Activated CD4-positive, alpha-beta T cell treated with anti-CD3 and anti-CD28 coated beads for 36 hours (primary cell): Measurements from ENCODE around the gene SNPH. TPM values are rescaled to one million over a fixed set of nuclear protein-coding genes. Genes with fewer than 3 reads are reported as not detected.

Experiments used
- ATAC-seq: fragments of 200-7000 bp; cut with Tn5 transposase; one replicate; pipeline ENCODE4 v1.10.0; 2021; ENCODE audit warnings: mild to moderate bottlenecking, moderate library complexity
- CTCF ChIA-PET: fragments of 350-600 bp; sonication (Branson Sonifier 250); formaldehyde crosslinking; loops from one replicate; lab custom pipeline; 2021; ENCODE audit warnings: antibody characterized with exemption; lab: Charles Lee
- POLR2A ChIA-PET: fragments of 350-600 bp; sonication (Branson Sonifier 250); formaldehyde crosslinking; loops from one replicate; lab custom pipeline; 2021; ENCODE audit warnings: antibody characterized with exemption, inconsistent platforms; lab: Charles Lee
- DNase-seq: peaks from one replicate; pipeline ENCODE4 v3.0.0-alpha.2; 2020
- H3K27ac Mint-ChIP-seq: one replicate; pipeline ENCODE4 v1.8.0; 2021; ENCODE audit warnings: mixed read lengths
- H3K27me3 Mint-ChIP-seq: one replicate; pipeline ENCODE4 v1.8.0; 2021; ENCODE audit warnings: mixed read lengths
- H3K36me3 Mint-ChIP-seq: one replicate; pipeline ENCODE4 v1.8.0; 2021; ENCODE audit warnings: low read depth, mixed read lengths
- H3K4me1 Mint-ChIP-seq: one replicate; pipeline ENCODE4 v1.8.0; 2021; ENCODE audit warnings: mixed read lengths
- H3K4me3 Mint-ChIP-seq: one replicate; pipeline ENCODE4 v1.8.0; 2021; ENCODE audit warnings: mild to moderate bottlenecking, moderate library complexity, mixed read lengths
- H3K9me3 Mint-ChIP-seq: one replicate; pipeline ENCODE4 v1.8.0; 2021; ENCODE audit warnings: low read depth, mixed read lengths
- intact Hi-C, 2 experiments: fragments of 100-400 bp; cut with DNase I in 1 of 2; cut with micrococcal nuclease in 1 of 2; formaldehyde crosslinking; loops; one replicate each; pipeline versions ENCODE4 v1.14.2 to v1.15.1; 2022 to 2024; cut with DNase I, micrococcal nuclease
- total RNA-seq, 2 experiments: library from RNA; stranded (reverse); gene quantifications; one replicate each; pipeline ENCODE4 v1.2.3, GENCODE V29; 2021

Gene SNPH
- total RNA-seq, 2 experiments from 2014 or later: 2.5 to 2.9 TPM

DNA sequence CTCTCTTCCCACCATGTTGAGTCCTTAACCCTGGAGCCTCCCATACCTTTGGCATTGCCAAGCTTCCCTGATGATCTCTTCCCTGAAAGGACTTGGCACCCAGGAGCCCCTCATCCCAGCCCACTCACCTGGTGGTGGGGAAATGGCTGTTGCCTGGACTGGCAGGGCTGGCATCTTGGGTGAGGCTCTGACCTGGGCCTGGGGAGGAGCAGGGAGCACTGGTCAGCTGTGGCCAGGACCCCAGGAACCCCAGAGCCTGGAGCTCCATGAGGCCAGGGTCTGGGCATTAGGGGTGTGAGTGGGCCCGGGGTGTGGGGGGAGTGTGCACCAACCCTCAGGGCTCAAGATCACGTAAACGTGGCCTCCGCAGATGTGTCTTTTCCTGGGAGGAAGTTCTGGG lies 53.4 kb downstream of the SNPH start:
- DNase-seq (no peak), ATAC-seq (no peak)
- Mint-ChIP-seq H3K4me1 (peaks cover 11% of the 10 kb centered on the region), H3K36me3 (no peaks in the 10 kb centered on the region), H3K4me3 (no peak overlapping the region), H3K9me3 (no peaks in the 10 kb centered on the region), H3K27me3 (no peaks in the 10 kb centered on the region), H3K27ac (no peak overlapping the region)
- intact Hi-C loops: no loop called here
- POLR2A ChIA-PET: no interaction called here
- CTCF ChIA-PET: interaction anchor here (1.2 kb wide), 1 partner anchor 100 kb away, joined by 3 read pairs; no protein-coding TSS in a partner anchor

DNA sequence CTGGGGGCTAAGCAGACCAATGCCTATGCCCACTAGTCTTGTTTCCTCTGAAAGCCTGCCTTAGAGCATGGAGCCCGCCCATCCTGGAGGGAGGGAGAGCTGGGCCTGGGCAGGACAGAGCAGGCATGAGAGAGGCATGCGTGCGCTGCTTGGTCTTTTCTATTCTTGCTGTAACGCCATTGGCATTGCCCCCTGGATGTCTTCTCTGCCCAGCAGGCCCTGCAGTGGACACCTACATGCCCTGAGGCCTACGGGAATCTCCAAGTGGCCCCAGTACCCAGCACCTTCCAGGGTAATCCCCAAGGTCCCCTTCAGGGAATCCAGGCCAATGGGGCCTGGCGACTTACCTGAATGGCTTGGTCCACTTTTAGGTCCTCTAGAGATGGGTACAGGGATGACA lies 53.9 kb downstream of the SNPH start:
- H3K27me3 Mint-ChIP-seq: no peaks in the 10 kb centered on the region
- no peak overlapping the region for H3K4me3 Mint-ChIP-seq
- H3K9me3 Mint-ChIP-seq: no peaks in the 10 kb centered on the region
- ATAC-seq: no peak
- H3K36me3 Mint-ChIP-seq: no peaks in the 10 kb centered on the region
- no peak overlapping the region for H3K27ac Mint-ChIP-seq
- no peak for DNase-seq
- CTCF ChIA-PET: interaction anchor here (0.6 to 1.2 kb wide), 2 partner anchors 99 to 115 kb away, joined by 3 to 6 read pairs; no protein-coding TSS in a partner anchor
- peaks cover 13% of the 10 kb centered on the region for H3K4me1 Mint-ChIP-seq
- POLR2A ChIA-PET: no interaction called here
- intact Hi-C loops: no loop called here

DNA sequence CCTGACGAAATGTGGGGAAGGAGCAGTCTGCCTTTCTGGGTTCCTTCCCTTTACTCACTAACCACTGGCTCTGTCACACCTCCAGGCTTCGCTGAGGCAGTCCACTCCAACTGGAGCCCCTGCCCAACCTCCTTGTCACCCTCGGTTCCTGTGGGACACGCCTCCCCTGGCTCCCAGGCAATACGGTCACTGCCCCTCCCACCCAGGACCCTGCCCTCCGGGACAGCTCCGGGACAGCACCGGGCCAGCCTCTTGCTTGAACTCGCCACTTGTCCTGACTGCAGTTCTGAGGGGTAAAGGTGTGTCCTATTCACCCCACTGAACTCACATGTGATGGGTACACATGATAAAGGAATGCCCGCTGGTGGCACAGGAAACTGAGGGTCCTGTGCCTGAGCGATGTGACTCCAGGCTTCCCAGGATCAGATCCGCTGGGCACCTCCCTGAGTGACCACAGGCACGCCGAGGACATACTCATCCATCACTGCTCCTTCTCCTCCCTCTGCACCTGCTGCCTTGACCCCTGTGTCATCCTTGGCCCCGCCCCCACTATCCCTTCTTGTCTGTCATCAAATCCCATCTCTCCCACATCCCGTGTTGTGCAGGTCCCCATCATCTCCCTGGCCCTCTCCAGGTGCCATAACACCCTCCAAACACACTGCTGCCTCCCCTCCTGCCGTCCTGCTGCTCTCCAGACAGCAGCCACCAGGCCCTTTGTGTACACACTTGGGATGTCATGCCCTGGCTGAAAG lies 55.0 kb downstream of the SNPH start:
- Mint-ChIP-seq H3K4me3 (no peak overlapping the region), H3K36me3 (no peaks in the 10 kb centered on the region), H3K9me3 (no peaks in the 10 kb centered on the region), H3K27me3 (no peaks in the 10 kb centered on the region), H3K27ac (no peak overlapping the region), H3K4me1 (peaks cover 13% of the 10 kb centered on the region)
- ATAC-seq (no peak), DNase-seq (no peak)
- CTCF ChIA-PET: interaction anchor here (1.8 to 2.0 kb wide), 2 partner anchors 8 to 116 kb away, joined by 8 to 14 read pairs; no protein-coding TSS in a partner anchor
- intact Hi-C loops: no loop called here
- POLR2A ChIA-PET: interaction anchor here (0.6 kb wide), 1 partner anchor 180 kb away, joined by 3 read pairs; no protein-coding TSS in a partner anchor

DNA sequence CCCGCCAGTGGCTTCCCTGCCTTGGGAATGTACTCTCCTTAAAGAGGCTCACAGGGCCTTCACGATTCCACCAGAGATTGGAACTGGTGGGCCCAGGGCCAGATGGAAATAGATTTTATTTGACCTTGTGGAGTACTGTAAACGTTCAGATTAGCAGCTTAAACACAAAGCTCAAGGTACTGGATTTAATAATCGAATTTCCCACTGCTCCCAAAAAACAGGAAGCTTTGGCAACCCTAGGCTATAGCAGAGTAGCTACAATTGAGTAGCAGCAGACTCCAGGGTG lies 55.5 kb downstream of the SNPH start:
- no peak for ATAC-seq
- intact Hi-C loops: no loop called here
- Mint-ChIP-seq H3K9me3 (no peaks in the 10 kb centered on the region), H3K4me1 (peaks cover 13% of the 10 kb centered on the region), H3K27me3 (no peaks in the 10 kb centered on the region), H3K36me3 (no peaks in the 10 kb centered on the region), H3K27ac (no peak overlapping the region), H3K4me3 (no peak overlapping the region)
- POLR2A ChIA-PET: interaction anchor here (0.6 kb wide), 1 partner anchor 179 kb away, joined by 3 read pairs; no protein-coding TSS in a partner anchor
- CTCF ChIA-PET: interaction anchor here (0.6 to 2.0 kb wide), 4 partner anchors 9 to 115 kb away, joined by 3 to 14 read pairs (median 6); no protein-coding TSS in a partner anchor
- no peak for DNase-seq

DNA sequence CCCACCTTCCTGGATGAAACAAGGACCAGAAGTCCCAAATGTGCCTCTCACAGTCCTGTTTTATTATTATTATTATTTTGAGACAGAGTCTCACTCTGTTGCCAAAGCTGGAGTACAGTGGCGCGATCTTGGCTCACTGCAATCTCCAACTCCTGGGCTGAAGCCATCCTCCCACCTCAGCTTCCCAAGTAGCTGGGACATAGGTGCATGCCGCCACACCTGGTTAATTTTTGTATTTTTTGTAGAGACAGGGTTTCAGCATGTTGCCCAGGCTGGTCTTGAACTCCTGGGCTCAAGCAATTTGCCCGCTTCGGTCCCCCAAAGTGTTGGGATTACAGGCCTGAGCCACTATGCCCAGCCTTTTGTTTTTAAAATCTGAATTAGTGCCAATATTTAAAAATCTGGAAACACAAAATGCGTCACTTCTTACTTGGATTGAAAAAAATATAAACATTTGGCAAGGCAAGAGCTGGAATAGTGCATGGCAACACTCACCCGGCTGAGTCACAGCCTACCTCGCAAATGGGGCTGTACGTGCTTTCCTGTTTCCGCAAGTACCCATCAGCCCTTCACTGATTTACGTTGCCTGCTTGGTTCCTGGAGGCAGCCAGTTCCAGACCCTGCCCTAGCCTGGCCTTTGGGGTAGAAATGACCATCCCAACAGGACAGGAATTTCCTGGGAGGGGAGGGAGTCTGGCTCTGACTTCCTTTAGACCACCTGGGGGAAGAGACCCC lies 56.6 kb downstream of the SNPH start:
- no peaks in the 10 kb centered on the region for H3K27me3 Mint-ChIP-seq
- ATAC-seq (no peak), DNase-seq (no peak)
- peaks cover 13% of the 10 kb centered on the region for H3K4me1 Mint-ChIP-seq
- no peaks in the 10 kb centered on the region for H3K36me3 Mint-ChIP-seq
- CTCF ChIA-PET: interaction anchor here (0.5 to 2.0 kb wide), 7 partner anchors 8 to 571 kb away, joined by 3 to 14 read pairs (median 4); no protein-coding TSS in a partner anchor
- intact Hi-C loops: no loop called here
- no peak overlapping the region for H3K4me3 Mint-ChIP-seq
- H3K27ac Mint-ChIP-seq: no peak overlapping the region
- no peaks in the 10 kb centered on the region for H3K9me3 Mint-ChIP-seq
- POLR2A ChIA-PET: interaction anchor here (1.2 kb wide), 1 partner anchor 143 kb away, joined by 3 read pairs; no protein-coding TSS in a partner anchor

DNA sequence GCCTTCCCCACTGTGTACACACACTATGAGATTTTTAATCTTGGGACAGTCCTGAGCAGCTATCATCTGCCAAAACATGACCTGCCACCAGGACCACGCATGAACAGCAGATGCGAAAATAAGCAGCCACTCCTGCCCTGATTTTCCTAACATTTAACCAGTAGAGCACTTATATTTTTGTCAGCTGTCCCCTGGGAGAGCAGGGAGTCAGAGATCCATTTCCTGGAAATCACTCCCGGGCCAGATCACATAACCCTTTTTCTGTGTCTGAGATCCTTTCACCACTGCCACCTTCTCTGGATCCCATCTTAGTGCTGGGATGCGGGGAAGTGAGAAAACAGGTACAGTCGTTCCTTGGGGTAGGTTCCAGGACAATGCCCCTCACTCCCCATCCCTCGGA lies 57.2 kb downstream of the SNPH start:
- DNase-seq (no peak), ATAC-seq (no peak)
- ChIA-PET CTCF (interaction anchor here (1.2 to 2.0 kb wide), 3 partner anchors 8 to 10 kb away, joined by 3 to 14 read pairs (median 4); no protein-coding TSS in a partner anchor), POLR2A (interaction anchor here (1.2 kb wide), 1 partner anchor 143 kb away, joined by 3 read pairs; no protein-coding TSS in a partner anchor)
- intact Hi-C loops: no loop called here
- no peak overlapping the region for H3K4me3 Mint-ChIP-seq
- no peaks in the 10 kb centered on the region for H3K27me3 Mint-ChIP-seq
- peaks cover 13% of the 10 kb centered on the region for H3K4me1 Mint-ChIP-seq
- H3K36me3 Mint-ChIP-seq: peaks cover 2% of the 10 kb centered on the region
- H3K9me3 Mint-ChIP-seq: no peaks in the 10 kb centered on the region
- H3K27ac Mint-ChIP-seq: no peak overlapping the region

DNA sequence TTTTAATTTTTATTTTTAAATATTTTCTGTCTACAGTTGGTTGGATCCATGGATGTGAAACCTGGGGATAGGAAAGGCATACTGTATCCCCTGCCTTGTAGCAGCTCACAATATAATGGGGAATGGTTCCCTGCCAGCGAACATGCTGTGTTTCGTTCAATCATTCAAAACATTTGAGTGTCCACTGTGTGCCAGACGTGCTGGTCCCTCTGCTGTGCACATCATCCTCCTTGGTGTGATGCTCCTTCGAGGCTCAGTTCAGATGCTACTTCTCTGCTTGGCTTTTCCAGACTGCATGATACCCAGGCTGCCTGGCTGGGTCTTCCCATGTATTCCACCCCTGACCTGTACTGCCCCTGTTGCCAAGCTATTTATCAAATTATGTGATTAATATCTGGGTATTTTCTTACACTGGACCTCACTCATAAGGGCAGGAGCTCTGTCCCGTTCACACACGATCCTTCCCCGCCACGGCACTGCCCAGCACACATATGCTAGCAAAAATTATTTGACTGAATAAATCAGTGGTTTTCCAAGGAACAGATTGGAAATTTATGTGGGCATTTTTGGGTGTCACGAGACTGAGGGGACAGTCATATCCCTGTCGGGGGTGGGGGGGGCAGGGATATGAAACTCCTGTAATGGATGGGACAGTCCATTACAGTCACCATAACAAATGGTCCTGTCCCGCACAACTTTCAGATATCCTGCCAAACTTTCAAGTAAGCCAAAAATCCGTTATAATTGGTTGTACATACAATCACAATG lies 57.9 kb downstream of the SNPH start:
- H3K36me3 Mint-ChIP-seq: peaks cover 2% of the 10 kb centered on the region
- CTCF ChIA-PET: interaction anchor here (0.6 to 1.5 kb wide), 5 partner anchors 8 to 112 kb away, joined by 3 to 4 read pairs (median 3); no protein-coding TSS in a partner anchor
- no peak overlapping the region for H3K4me3 Mint-ChIP-seq
- DNase-seq (no peak), ATAC-seq (no peak)
- peaks cover 14% of the 10 kb centered on the region for H3K4me1 Mint-ChIP-seq
- no peaks in the 10 kb centered on the region for H3K9me3 Mint-ChIP-seq
- intact Hi-C loops: loop anchor here (2.0 kb wide), 2 partner anchors 33 to 341 kb away; no protein-coding TSS in a partner anchor
- POLR2A ChIA-PET: interaction anchor here (1.2 to 1.5 kb wide), 2 partner anchors 70 to 142 kb away, joined by 3 to 4 read pairs; no protein-coding TSS in a partner anchor
- no peaks in the 10 kb centered on the region for H3K27me3 Mint-ChIP-seq
- H3K27ac Mint-ChIP-seq: peak overlapping the region; percentile 33

DNA sequence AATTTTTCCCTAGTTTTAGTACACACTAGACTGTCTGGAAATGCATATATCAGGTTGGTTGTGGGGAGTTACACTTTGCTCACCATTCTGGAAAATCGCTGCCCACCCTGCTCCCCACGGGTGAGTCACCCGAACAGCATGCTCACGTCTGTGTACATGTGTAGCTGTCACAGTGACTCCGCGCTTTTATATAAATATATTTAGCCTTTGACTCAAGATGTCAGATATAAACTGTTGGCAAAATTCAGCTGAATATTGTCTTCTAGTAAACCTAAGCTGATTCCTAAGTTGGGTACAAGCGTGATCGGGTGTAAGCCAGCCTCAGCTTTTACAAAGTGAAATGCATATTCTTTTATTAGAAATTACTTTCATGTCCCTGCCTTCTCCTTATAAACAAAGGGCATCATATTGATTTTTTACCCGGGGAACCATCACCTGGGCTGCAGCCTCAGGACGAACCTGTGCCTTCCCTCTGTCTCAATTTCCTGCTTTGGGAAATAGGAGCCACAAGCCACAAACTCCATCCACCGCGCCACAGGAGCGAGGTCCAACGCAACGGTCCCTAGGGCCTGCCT lies 58.6 kb downstream of the SNPH start:
- intact Hi-C loops: loop anchor here (1.0 to 5.0 kb wide), 14 partner anchors 32 to 778 kb away; partner anchors contain the start of genes FKBP1A (in 2 of the 2), NSFL1C (in 2 of the 2), PSMF1 (in 1 of the 2) and SNPH (in 1 of the 2)
- Mint-ChIP-seq H3K27ac (no peak overlapping the region), H3K4me3 (no peak overlapping the region), H3K4me1 (peaks cover 21% of the 10 kb centered on the region), H3K36me3 (peaks cover 7% of the 10 kb centered on the region), H3K27me3 (no peaks in the 10 kb centered on the region), H3K9me3 (no peaks in the 10 kb centered on the region)
- CTCF ChIA-PET: interaction anchor here (1.0 to 1.2 kb wide), 4 partner anchors 9 to 111 kb away, joined by 3 to 4 read pairs (median 3); no protein-coding TSS in a partner anchor
- POLR2A ChIA-PET: interaction anchor here (1.2 to 1.5 kb wide), 3 partner anchors 66 to 110 kb away, joined by 3 to 15 read pairs (median 4); no protein-coding TSS in a partner anchor
- no peak for ATAC-seq
- peak; percentile 37 for DNase-seq

DNA sequence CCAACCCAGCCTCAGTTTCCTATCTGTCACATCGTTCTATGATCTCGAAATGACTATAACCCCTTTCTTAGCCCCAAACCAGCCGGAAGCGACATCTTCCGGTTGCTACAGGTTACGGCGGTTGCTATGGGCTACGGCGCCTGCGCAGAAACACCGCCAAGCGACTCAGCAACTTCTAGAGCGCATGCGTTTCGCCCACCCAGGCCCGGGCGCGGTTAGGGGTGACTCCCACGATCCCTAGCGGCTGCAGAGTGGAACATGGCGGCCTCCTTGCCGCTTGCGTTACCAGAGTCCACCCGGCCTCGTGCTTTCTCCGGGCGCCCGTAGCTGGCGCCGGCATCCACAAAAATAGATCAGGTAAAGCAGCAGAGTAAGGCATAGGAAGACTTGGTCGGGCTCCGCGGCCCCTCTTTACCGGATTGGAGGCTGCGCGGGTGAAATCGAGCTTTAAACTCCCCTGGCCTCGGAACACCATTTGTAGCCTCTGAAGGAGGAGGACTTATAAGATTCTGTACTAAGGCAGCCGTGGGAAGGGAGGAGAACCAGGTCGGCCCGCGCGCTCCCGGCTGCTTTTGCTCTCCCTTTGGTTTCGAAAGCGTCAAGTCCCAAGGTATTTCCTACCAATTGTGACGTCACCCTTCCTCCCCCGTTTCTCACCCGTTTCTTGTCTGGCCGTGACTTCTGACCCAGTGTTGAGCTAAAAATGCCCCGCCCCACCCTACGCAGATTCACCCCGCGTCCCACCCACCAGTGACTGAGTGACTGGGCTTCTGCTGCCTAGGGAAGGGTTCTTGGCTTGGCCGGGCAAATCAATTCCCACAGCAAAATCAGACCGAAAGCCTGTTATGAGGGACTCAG lies 59.3 kb downstream of the SNPH start:
- ChIA-PET CTCF (interaction anchor here (0.5 to 1.1 kb wide), 6 partner anchors 9 to 110 kb away, joined by 3 to 4 read pairs (median 3); no protein-coding TSS in a partner anchor), POLR2A (interaction anchor here (0.6 to 1.5 kb wide), 9 partner anchors 12 to 500 kb away, joined by 3 to 15 read pairs (median 3); partner anchors contain the start of gene NSFL1C)
- DNase-seq (peak; percentile 99), ATAC-seq (peak; percentile 83)
- H3K27ac Mint-ChIP-seq: no peak overlapping the region
- H3K27me3 Mint-ChIP-seq: no peaks in the 10 kb centered on the region
- peaks cover 8% of the 10 kb centered on the region for H3K36me3 Mint-ChIP-seq
- intact Hi-C loops: loop anchor here (1.0 to 5.0 kb wide), 14 partner anchors 31 to 777 kb away; partner anchors contain the start of genes FKBP1A (in 2 of the 2), NSFL1C (in 2 of the 2), PSMF1 (in 1 of the 2) and SNPH (in 1 of the 2)
- H3K4me3 Mint-ChIP-seq: no peak overlapping the region
- peaks cover 28% of the 10 kb centered on the region for H3K4me1 Mint-ChIP-seq
- no peaks in the 10 kb centered on the region for H3K9me3 Mint-ChIP-seq
